Trophoblast cell (in vitro differentiated cells and primary cell): ENCODE data around the gene NLRP3.
"Not testable (repeated sequence)": the region's sequence is repeated elsewhere in the genome, so short reads cannot be mapped to it uniquely, and the experiment has no call there.

Experiments
- DNase-seq, 2 donors: peaks; one replicate each; pipeline ENCODE4 v3.0.0-alpha.2; 2016
- H2AFZ ChIP-seq: 2 replicates; pipeline ENCODE4 v1.6.1; 2013; ENCODE audit warnings: low read length, moderate library complexity, mild to moderate bottlenecking; ENCODE audit not compliant: insufficient read depth, poor library complexity
- H2AK5ac ChIP-seq: 2 replicates; pipeline ENCODE4 v1.6.1; 2013; ENCODE audit warnings: mild to moderate bottlenecking, low read length
- H2BK120ac ChIP-seq: 2 replicates; pipeline ENCODE4 v1.6.1; 2013; ENCODE audit warnings: low read length, mild to moderate bottlenecking, moderate library complexity; ENCODE audit not compliant: insufficient read depth, poor library complexity
- H2BK12ac ChIP-seq: 2 replicates; pipeline ENCODE4 v1.6.1; 2013; ENCODE audit warnings: mild to moderate bottlenecking, low read length, moderate library complexity
- H2BK5ac ChIP-seq: 2 replicates; pipeline ENCODE4 v1.6.1; 2013; ENCODE audit warnings: low read length, low read depth, moderate library complexity, mild to moderate bottlenecking; ENCODE audit not compliant: poor library complexity
- H3K14ac ChIP-seq: 2 replicates; pipeline ENCODE4 v1.6.1; 2013; ENCODE audit warnings: mild to moderate bottlenecking, low read length
- H3K18ac ChIP-seq: 2 replicates; pipeline ENCODE4 v1.6.1; 2013; ENCODE audit warnings: mild to moderate bottlenecking, low read length
- H3K23ac ChIP-seq: 2 replicates; pipeline ENCODE4 v1.6.1; 2013; ENCODE audit warnings: low read length
- H3K27ac ChIP-seq: 2 replicates; pipeline ENCODE4 v1.5.1; 2013; ENCODE audit warnings: low read depth, mild to moderate bottlenecking, inconsistent platforms, low read length, moderate library complexity
- H3K27me3 ChIP-seq: 2 replicates; pipeline ENCODE4 v1.6.1; 2013; ENCODE audit warnings: inconsistent platforms, mild to moderate bottlenecking, low read length, moderate library complexity; ENCODE audit not compliant: insufficient read depth
- H3K36me3 ChIP-seq, 2 experiments: 1 replicate in 1 of 2; 2 replicates in 1 of 2; pipeline ENCODE4 v1.6.1; 2013; ENCODE audit warnings: low read length in 2 of 2, mild to moderate bottlenecking in 2 of 2, moderate library complexity in 1 of 2; ENCODE audit not compliant: insufficient read depth in 2 of 2, control insufficient read depth in 1 of 2
- H3K4ac ChIP-seq: 2 replicates; pipeline ENCODE4 v1.6.1; 2013; ENCODE audit warnings: low read depth, mild to moderate bottlenecking, low read length, moderate library complexity
- H3K4me1 ChIP-seq, 2 experiments: 1 replicate in 1 of 2; 2 replicates in 1 of 2; pipeline ENCODE4 v1.6.1; 2013; ENCODE audit warnings: low read length in 2 of 2, mild to moderate bottlenecking in 2 of 2, moderate library complexity in 1 of 2; ENCODE audit not compliant: insufficient read depth in 2 of 2, control insufficient read depth in 1 of 2
- H3K4me2 ChIP-seq: 2 replicates; pipeline ENCODE4 v1.6.1; 2013; ENCODE audit warnings: inconsistent platforms, mild to moderate bottlenecking, low read length, moderate library complexity
- H3K4me3 ChIP-seq: 2 replicates; pipeline ENCODE4 v1.5.1; 2013; ENCODE audit warnings: mild to moderate bottlenecking, low read depth, low read length, inconsistent platforms
- H3K79me1 ChIP-seq: one replicate; pipeline ENCODE4 v1.6.1; 2013; ENCODE audit warnings: low read length
- H3K79me2 ChIP-seq: 2 replicates; pipeline ENCODE4 v1.6.1; 2013; ENCODE audit warnings: low read length, mild to moderate bottlenecking; ENCODE audit not compliant: control insufficient read depth, insufficient read depth, poor library complexity
- H3K9ac ChIP-seq: 2 replicates; pipeline ENCODE4 v1.6.1; 2013; ENCODE audit warnings: mild to moderate bottlenecking, low read length
- H3K9me3 ChIP-seq: 2 replicates; pipeline ENCODE4 v1.6.1; 2013; ENCODE audit warnings: low read depth, mild to moderate bottlenecking, control low read depth, inconsistent platforms, low read length; ENCODE audit not compliant: insufficient read depth
- H4K12ac ChIP-seq: 2 replicates; pipeline ENCODE4 v1.6.1; 2013; ENCODE audit warnings: low read depth, mild to moderate bottlenecking, low read length, moderate library complexity
- H4K8ac ChIP-seq: 2 replicates; pipeline ENCODE4 v1.6.1; 2013; ENCODE audit warnings: low read depth, mild to moderate bottlenecking, low read length, moderate library complexity
- H4K91ac ChIP-seq: one replicate; pipeline ENCODE4 v1.6.1; 2013; ENCODE audit warnings: low read depth, mild to moderate bottlenecking, low read length, moderate library complexity
- WGBS: extraction: QIAGEN DNeasy Blood & Tissue Kit; methylation state at CpG from one replicate; pipeline ENCODE4 v1.1.7; 2013; ENCODE audit warnings: missing lambda C conversion rate; ENCODE audit not compliant: insufficient read length, insufficient coverage; ENCODE audit errors: extremely low coverage; 5-methylcytosine and 5-hydroxymethylcytosine counted together

NLRP3 gene

DNA sequence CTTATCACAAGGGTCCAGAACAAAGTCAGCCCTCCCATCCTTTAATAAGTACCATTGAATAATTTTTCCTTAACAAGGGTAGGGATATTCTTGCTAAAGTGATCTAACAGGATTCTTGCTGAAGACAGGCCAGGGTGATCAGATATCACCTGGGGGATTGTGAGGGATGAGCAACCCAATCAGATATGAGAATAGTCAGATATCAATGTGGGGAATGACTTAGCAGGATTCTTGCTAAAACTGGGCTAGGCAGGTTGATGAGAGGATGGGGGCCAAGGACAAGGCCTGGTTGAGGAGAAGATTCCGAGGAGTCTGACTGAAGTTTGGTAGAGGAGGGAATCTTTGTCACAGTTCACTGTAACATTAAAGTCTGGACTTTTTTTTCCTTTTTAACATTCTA lies 23.9 kb upstream of the NLRP3 start:
- peak; percentile 40 to 75 for DNase-seq
- no peak overlapping the region for H2AK5ac ChIP-seq

DNA sequence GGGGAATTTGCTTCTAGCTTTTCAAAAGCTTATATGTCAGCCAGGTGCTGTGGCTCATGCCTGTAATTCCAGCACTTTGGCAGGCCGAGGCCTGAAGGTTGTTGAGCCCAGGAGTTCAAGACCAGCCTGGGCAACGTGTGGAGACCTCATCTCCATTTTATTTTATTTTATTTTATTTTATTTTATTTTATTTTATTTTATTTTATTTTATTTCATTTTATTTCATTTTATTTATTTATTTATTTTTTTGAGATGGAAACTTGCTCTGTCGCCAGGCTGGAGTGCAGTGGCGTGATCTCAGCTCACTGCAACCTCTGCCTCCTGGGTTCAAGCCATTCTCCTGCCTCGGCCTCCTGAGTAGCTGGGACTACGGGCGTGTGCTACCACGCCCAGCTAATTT lies 20.9 kb upstream of the NLRP3 start:
- no CpG with 5 or more reads among the region's 8 CpGs for WGBS
- not testable (repeated sequence) for H4K8ac ChIP-seq, H4K91ac ChIP-seq, H3K23ac ChIP-seq, H3K4ac ChIP-seq, H2AK5ac ChIP-seq, H2BK5ac ChIP-seq, H3K4me2 ChIP-seq, H3K27me3 ChIP-seq, H3K4me3 ChIP-seq, H3K79me2 ChIP-seq, H2AFZ ChIP-seq, H3K18ac ChIP-seq, H3K27ac ChIP-seq, H3K36me3 ChIP-seq, H2BK12ac ChIP-seq, H3K79me1 ChIP-seq, H3K4me1 ChIP-seq, H3K14ac ChIP-seq, H3K9ac ChIP-seq, H4K12ac ChIP-seq, H3K9me3 ChIP-seq, H2BK120ac ChIP-seq, DNase-seq

More for the DNA sequence above, 23.9 kb upstream of the NLRP3 start:
- Histone ChIP-seq H3K4me2 (no peak overlapping the region), H3K79me2 (peaks cover under 1% of the 10 kb centered on the region), H3K4me1 (peaks cover 6 to 7% of the 10 kb centered on the region in 2 experiments), H3K27ac (no peak overlapping the region), H3K9ac (no peak overlapping the region), H3K4me3 (no peak overlapping the region), H2BK5ac (no peak overlapping the region), H2BK120ac (no peak overlapping the region), H2AFZ (no peak overlapping the region), H4K12ac (no peak overlapping the region), H4K8ac (no peak overlapping the region), H3K79me1 (peaks cover 6% of the 10 kb centered on the region), H3K18ac (no peak overlapping the region), H3K14ac (no peak overlapping the region), H3K36me3 (no peaks in the 10 kb centered on the region), H4K91ac (peak overlapping the region; percentile 44), H3K27me3 (no peaks in the 10 kb centered on the region), H3K9me3 (no peaks in the 10 kb centered on the region), H2BK12ac (peak overlapping the region; percentile 39), H3K4ac (no peak overlapping the region), H3K23ac (no peak overlapping the region)
- WGBS: no CpG with 5 or more reads among the region's 1 CpG

DNA sequence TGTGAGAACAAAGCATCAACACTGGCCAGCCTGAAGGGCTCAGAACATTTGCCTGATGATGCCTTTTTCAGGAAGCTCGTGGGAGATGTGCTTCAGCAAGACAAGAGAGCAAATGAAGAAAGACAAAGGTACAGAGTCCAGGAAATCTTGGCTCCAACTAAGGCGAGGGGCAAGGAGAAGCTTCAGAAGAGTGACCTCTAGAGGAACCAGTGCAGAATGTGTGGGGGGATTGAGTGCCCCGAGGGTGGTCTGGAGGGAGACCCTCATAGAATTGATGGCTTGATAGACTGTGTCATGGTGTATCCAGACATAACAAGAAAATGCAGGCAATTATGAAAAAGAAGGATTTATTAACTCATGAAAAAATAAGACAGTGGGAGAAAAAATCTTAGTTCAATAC lies 15.3 kb upstream of the NLRP3 start:
- Histone ChIP-seq H3K27me3 (no peaks in the 10 kb centered on the region), H3K4me2 (no peak overlapping the region), H3K9ac (no peak overlapping the region), H3K79me2 (no peaks in the 10 kb centered on the region), H3K36me3 (no peaks in the 10 kb centered on the region), H4K8ac (no peak overlapping the region), H2AFZ (no peak overlapping the region), H3K23ac (no peak overlapping the region), H3K4ac (no peak overlapping the region), H2BK12ac (no peak overlapping the region), H3K4me3 (no peak overlapping the region), H3K27ac (no peak overlapping the region), H2BK120ac (no peak overlapping the region), H3K4me1 (no peaks in the 10 kb centered on the region), H2BK5ac (no peak overlapping the region), H3K18ac (no peak overlapping the region), H2AK5ac (no peak overlapping the region), H4K12ac (no peak overlapping the region), H3K14ac (no peak overlapping the region), H3K79me1 (no peaks in the 10 kb centered on the region), H4K91ac (no peak overlapping the region), H3K9me3 (peaks cover 1% of the 10 kb centered on the region)
- WGBS: no CpG with 5 or more reads among the region's 3 CpGs
- DNase-seq: no peak

DNA sequence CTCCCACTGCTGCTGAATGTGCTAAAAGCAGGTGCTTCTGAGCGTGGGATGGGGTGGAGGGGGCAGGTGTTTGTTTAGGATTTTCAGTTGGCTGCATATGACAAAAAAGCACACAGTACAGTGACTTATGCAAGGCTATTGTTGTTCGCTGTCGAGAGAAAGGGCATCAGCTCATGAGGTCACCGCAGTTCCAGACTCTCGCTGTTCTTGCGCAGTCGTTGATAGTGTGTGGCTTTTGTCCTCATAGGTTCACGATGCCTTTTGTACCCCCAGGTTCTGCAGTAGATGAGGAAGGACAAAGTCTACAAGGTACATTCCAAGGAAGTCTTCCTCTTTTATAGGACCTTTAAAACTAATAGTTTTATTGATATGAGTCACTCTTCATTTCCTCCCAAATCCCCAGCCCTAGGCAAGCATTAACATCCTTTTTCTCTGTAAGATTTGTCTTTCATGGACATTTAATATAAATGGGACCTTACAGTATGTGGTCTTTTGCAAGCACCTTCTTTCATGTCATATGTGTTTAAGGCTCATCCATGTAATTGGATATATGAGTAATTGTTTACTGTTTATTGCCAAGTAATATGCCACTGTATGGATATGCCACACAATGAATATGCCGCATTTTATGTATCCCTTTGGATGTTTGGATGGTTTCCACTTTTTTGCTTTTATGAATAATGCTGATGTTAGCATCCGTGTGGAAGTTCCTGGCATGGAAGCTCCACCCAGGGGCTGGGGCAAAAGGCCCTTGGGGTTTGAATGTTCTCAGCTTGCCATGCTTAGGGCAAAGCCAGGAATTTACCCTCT lies 14.5 kb upstream of the NLRP3 start:
- Histone ChIP-seq H3K79me2 (no peaks in the 10 kb centered on the region), H3K36me3 (no peaks in the 10 kb centered on the region), H4K12ac (no peak overlapping the region), H3K9ac (no peak overlapping the region), H3K79me1 (no peaks in the 10 kb centered on the region), H4K8ac (no peak overlapping the region), H3K23ac (no peak overlapping the region), H3K4me3 (no peak overlapping the region), H3K9me3 (peaks cover 6% of the 10 kb centered on the region), H3K4me2 (no peak overlapping the region), H3K27me3 (no peaks in the 10 kb centered on the region), H2BK12ac (no peak overlapping the region), H2BK120ac (no peak overlapping the region), H3K18ac (no peak overlapping the region), H2AK5ac (no peak overlapping the region), H3K14ac (no peak overlapping the region), H4K91ac (no peak overlapping the region), H2AFZ (no peak overlapping the region), H2BK5ac (no peak overlapping the region), H3K27ac (no peak overlapping the region), H3K4ac (no peak overlapping the region), H3K4me1 (no peaks in the 10 kb centered on the region)
- WGBS: no CpG with 5 or more reads among the region's 10 CpGs
- DNase-seq: no peak
